GM23338 (cell line): Measurements from ENCODE around the gene GLCCI1. TPM values are rescaled to one million over a fixed set of nuclear protein-coding genes. Genes with fewer than 3 reads are reported as not detected.

Experiments used
- ATAC-seq: fragments of 200-7000 bp; cut with Tn5 transposase; 3 replicates; pipeline ENCODE4 v1.9.1; 2020
- DNase-seq: peaks from one replicate; pipeline ENCODE4 v3.0.0-alpha.2; 2015; ENCODE audit warnings: low spot score
- H2AFZ ChIP-seq: fragments of 200-600 bp; sonication (generic); 2 replicates; pipeline ENCODE4 v1.8.0; 2016; ENCODE audit warnings: antibody characterized with exemption, mild to moderate bottlenecking, moderate library complexity
- H3F3A ChIP-seq: fragments of 200-600 bp; sonication (generic); replicated peaks from 2 replicates; pipeline ENCODE4 v1.8.0; 2017; ENCODE audit warnings: antibody characterized with exemption, mixed run types, low read depth
- H3K27ac ChIP-seq: fragments of 200-600 bp; sonication (generic); 2 replicates; pipeline ENCODE4 v1.6.1; 2016; ENCODE audit warnings: low read depth
- H3K27me3 ChIP-seq: fragments of 200-600 bp; sonication (generic); 2 replicates; pipeline ENCODE4 v1.8.0; 2016; ENCODE audit warnings: mild to moderate bottlenecking, mixed run types, moderate library complexity; ENCODE audit not compliant: insufficient read depth
- H3K36me3 ChIP-seq: fragments of 200-600 bp; sonication (generic); 2 replicates; pipeline ENCODE4 v1.8.0; 2016; ENCODE audit warnings: mild to moderate bottlenecking; ENCODE audit not compliant: insufficient read depth
- H3K4me1 ChIP-seq: fragments of 200-600 bp; sonication (generic); 2 replicates; pipeline ENCODE4 v1.8.0; 2016; ENCODE audit warnings: mild to moderate bottlenecking, moderate library complexity; ENCODE audit not compliant: insufficient read depth
- H3K4me2 ChIP-seq: fragments of 200-600 bp; sonication (generic); 2 replicates; pipeline ENCODE4 v1.7.1; 2017; ENCODE audit warnings: mixed run types
- H3K4me3 ChIP-seq: fragments of 200-600 bp; sonication (generic); 2 replicates; pipeline ENCODE4 v1.6.1; 2016; ENCODE audit warnings: mixed run types
- H3K79me2 ChIP-seq: fragments of 200-600 bp; sonication (generic); replicated peaks from 2 replicates; pipeline ENCODE4 v1.8.0; 2017; ENCODE audit warnings: mild to moderate bottlenecking; ENCODE audit not compliant: insufficient read depth
- H3K9me2 ChIP-seq: fragments of 200-600 bp; sonication (generic); 2 replicates; pipeline ENCODE4 v1.8.0; 2017; ENCODE audit not compliant: insufficient read depth
- H4K20me1 ChIP-seq: fragments of 200-600 bp; sonication (generic); replicated peaks from 2 replicates; pipeline ENCODE4 v1.8.0; 2017; ENCODE audit warnings: mild to moderate bottlenecking; ENCODE audit not compliant: insufficient read depth
- H3K27ac Mint-ChIP-seq: 2 replicates; pipeline ENCODE4 v1.8.0; 2020; ENCODE audit warnings: inconsistent platforms, mild to moderate bottlenecking, moderate library complexity, mixed read lengths
- H3K27me3 Mint-ChIP-seq: 3 replicates; pipeline ENCODE4 v1.8.0; 2022; ENCODE audit warnings: low read depth, mild to moderate bottlenecking, moderate library complexity, mixed read lengths, inconsistent platforms; ENCODE audit not compliant: insufficient read depth, poor library complexity
- H3K36me3 Mint-ChIP-seq: 3 replicates; pipeline ENCODE4 v1.8.0; 2021; ENCODE audit warnings: low read depth, mild to moderate bottlenecking, inconsistent platforms, moderate library complexity, mixed read lengths
- H3K4me1 Mint-ChIP-seq: 3 replicates; pipeline ENCODE4 v1.8.0; 2020; ENCODE audit warnings: mild to moderate bottlenecking, inconsistent platforms, mixed read lengths
- H3K4me3 Mint-ChIP-seq: 3 replicates; pipeline ENCODE4 v1.8.0; 2021; ENCODE audit warnings: moderate library complexity, mild to moderate bottlenecking, inconsistent platforms, mixed read lengths
- H3K9me3 Mint-ChIP-seq: 3 replicates; pipeline ENCODE4 v1.8.0; 2020; ENCODE audit warnings: moderate library complexity, mild to moderate bottlenecking, inconsistent platforms, mixed read lengths
- CREB1 ChIP-seq: fragments of 250-450 bp; sonication (Bioruptor Pico); IDR thresholded peaks from 2 replicates; pipeline ENCODE4 v1.5.0; 2020; ENCODE audit warnings: low read depth, mild to moderate bottlenecking, moderate library complexity
- CTCF ChIP-seq, 2 experiments: fragments of 200-600 bp in 1 of 2; sonication (generic) in 1 of 2; conservative IDR thresholded peaks; 2 replicates each; pipeline versions ENCODE4 v1.5.1 to v1.6.1; 2016 to 2017; ENCODE audit warnings: antibody characterized with exemption in 2 of 2, low read depth in 2 of 2, mild to moderate bottlenecking in 2 of 2, moderate library complexity in 1 of 2
- ETS1 ChIP-seq: IDR thresholded peaks from 2 replicates; pipeline ENCODE4 v1.6.1; 2016; ENCODE audit warnings: antibody characterized with exemption
- EZH2 ChIP-seq: fragments of 200-600 bp; sonication (generic); IDR thresholded peaks from one replicate; pipeline ENCODE4 v1.8.0; 2017; ENCODE audit warnings: antibody characterized with exemption, mild to moderate bottlenecking, low read depth; ENCODE audit not compliant: unreplicated experiment
- EZH2phosphoT487 ChIP-seq: fragments of 200-600 bp; sonication (generic); IDR thresholded peaks from one replicate; pipeline ENCODE4 v1.8.1; 2018; ENCODE audit warnings: antibody characterized with exemption; ENCODE audit not compliant: unreplicated experiment
- JUNB ChIP-seq: IDR thresholded peaks from one replicate; pipeline ENCODE4 v1.6.1; 2016; ENCODE audit warnings: antibody characterized with exemption; ENCODE audit not compliant: unreplicated experiment
- NANOG ChIP-seq: IDR thresholded peaks from 2 replicates; pipeline ENCODE4 v1.6.1; 2016; ENCODE audit warnings: antibody characterized with exemption, borderline replicate concordance
- POLR2AphosphoS5 ChIP-seq: IDR thresholded peaks from 2 replicates; pipeline ENCODE4 v1.6.1; 2016; ENCODE audit warnings: antibody characterized with exemption, low read depth
- REST ChIP-seq: IDR thresholded peaks from one replicate; pipeline ENCODE4 v1.6.1; 2018; ENCODE audit warnings: antibody characterized with exemption; ENCODE audit not compliant: unreplicated experiment
- STAT1 ChIP-seq: IDR thresholded peaks from one replicate; pipeline ENCODE4 v1.6.1; 2016; ENCODE audit warnings: antibody characterized with exemption; ENCODE audit not compliant: unreplicated experiment
- ZNF114 ChIP-seq: fragments of 250-450 bp; sonication (Bioruptor Pico); IDR thresholded peaks from 2 replicates; pipeline ENCODE4 v1.5.0; 2020; ENCODE audit warnings: mild to moderate bottlenecking, moderate library complexity
- ZNF331 ChIP-seq: fragments of 250-450 bp; sonication (Bioruptor Pico); IDR thresholded peaks from 2 replicates; pipeline ENCODE4 v1.5.0; 2020; ENCODE audit warnings: low read depth, mild to moderate bottlenecking, moderate library complexity
- ZNF462 ChIP-seq: fragments of 250-450 bp; sonication (Bioruptor Pico); IDR thresholded peaks from 2 replicates; pipeline ENCODE4 v1.5.0; 2020; ENCODE audit warnings: mild to moderate bottlenecking, moderate library complexity
- polyA plus RNA-seq: library from polyadenylated mRNA; unstranded; fragments of >200 nt; fragmentation: Nextera tagmentation; extraction: Ambion mirVana; gene quantifications from 2 replicates; pipeline ENCODE4 v1.2.1, GENCODE V29; 2016
- total RNA-seq: library from RNA; depleted of rRNA; stranded (reverse); fragments of >200 nt; shearing (Covaris generic); gene quantifications from 2 replicates; pipeline ENCODE4 v1.2.3, GENCODE V29; 2014

Gene GLCCI1
- total and polyA plus RNA-seq, 2 experiments from 2014 or later = 15.0 to 15.7 TPM

- ATAC-seq (no peak), DNase-seq (no peak)
- H3K27me3 Mint-ChIP-seq = no peaks in the 10 kb centered on the region
- Histone ChIP-seq H3K9me2 (0 out of 2 replicates have a peak, but pooled peaks cover 6% of the 10 kb centered on the region), H3K27me3 (no peaks in the 10 kb centered on the region), H4K20me1 (no peaks in the 10 kb centered on the region), H3K27ac (no peak overlapping the region), H3K79me2 (peaks cover 4% of the 10 kb centered on the region), H2AFZ (no peak overlapping the region), H3K36me3 (no peaks in the 10 kb centered on the region; the same call in 1 of the 2 replicates), H3F3A (no peaks in the 10 kb centered on the region), H3K4me3 (no peak overlapping the region), H3K4me2 (0 out of 2 replicates have a peak overlapping the region, but pooled peaks have one; percentile 24), H3K4me1 (peaks cover 29% of the 10 kb centered on the region)
- H3K9me3 Mint-ChIP-seq = no peaks in the 10 kb centered on the region
- no peak for TF ChIP-seq JUNB
- TF ChIP-seq CREB1 (CRISPR knock-in tag) = no peak
- no peak for TF ChIP-seq ZNF331 (CRISPR knock-in tag)
- no peak for TF ChIP-seq NANOG
- no peak for TF ChIP-seq EZH2phosphoT487
- no peak for TF ChIP-seq ZNF462
- TF ChIP-seq CTCF (conservative IDR thresholded peaks at IDR 0.05; ENCODE audit: low read depth in 2 of 2) = no peak
- no peak for TF ChIP-seq REST
- no peak for TF ChIP-seq ETS1
- no peak for TF ChIP-seq ZNF114
- no peak for TF ChIP-seq EZH2
- TF ChIP-seq STAT1 = no peak
- no peak for TF ChIP-seq POLR2AphosphoS5
- H3K27ac Mint-ChIP-seq = peak overlapping the region; percentile 90
- no peak overlapping the region for H3K4me3 Mint-ChIP-seq
- H3K4me1 Mint-ChIP-seq = peaks cover 39% of the 10 kb centered on the region
- H3K36me3 Mint-ChIP-seq = peaks cover 29% of the 10 kb centered on the region; the same call in 2 of the 3 replicates
Observed at GRCh38 chr7:8065356-8065813, 96.8 kb downstream of the GLCCI1 start.
